Measurements from ENCODE around the gene MBD4.

MBD4 gene

DNA sequence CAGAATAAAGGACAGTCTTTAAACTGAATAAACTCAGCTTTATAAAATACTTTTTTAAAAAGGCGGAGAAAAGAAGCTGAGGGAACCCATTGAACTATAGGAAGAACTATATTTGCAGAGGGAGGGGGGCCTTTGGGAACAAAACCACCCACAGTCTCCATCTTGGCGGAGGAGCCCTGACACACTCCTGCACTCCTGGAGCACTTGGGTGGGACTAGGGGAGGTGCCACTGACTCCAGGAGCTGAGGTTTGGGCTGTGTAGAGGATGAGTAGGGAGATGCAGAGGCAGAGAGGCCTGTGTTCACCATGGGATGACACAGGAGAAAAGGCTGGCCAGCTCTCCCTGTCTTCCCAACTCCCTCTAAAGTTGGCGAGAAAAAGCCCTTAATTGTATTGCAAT, 36.1 kb upstream of the MBD4 start:
- H3K36me3 ChIP-seq (replicated peaks in 1 of 2; ENCODE audit: control insufficient read depth in 2 of 2, insufficient read depth in 2 of 2, low read length in 2 of 2), result peaks cover 25 to 84% of the 10 kb centered on the region in 2 donors
- no peak overlapping the region for H4K91ac ChIP-seq (ENCODE audit: low read depth, low read length, poor library complexity)
- no peaks in the 10 kb centered on the region for H3K27me3 ChIP-seq (ENCODE audit: control insufficient read depth in 3 of 3, insufficient read depth in 3 of 3, low read depth in 1 of 3, low read length in 3 of 3)
- no peak overlapping the region for H3K4me2 ChIP-seq (ENCODE audit: insufficient read depth, low read length, poor library complexity, severe bottlenecking)
- no peak overlapping the region for H3K4ac ChIP-seq (ENCODE audit: low read length)
- H3K9me3 ChIP-seq (replicated peaks in 1 of 2; ENCODE audit: control insufficient read depth in 2 of 2, insufficient read depth in 1 of 2, low read depth in 1 of 2, low read length in 2 of 2), result no peaks in the 10 kb centered on the region
- no peak overlapping the region for H2BK15ac ChIP-seq (ENCODE audit: low read length)
- no CpG with 5 or more reads among the region's 3 CpGs for WGBS, 2 donors (ENCODE audit: extremely low coverage in 2 of 2, insufficient read length in 2 of 2, insufficient replicate concordance in 1 of 2)
- H3K23ac ChIP-seq (ENCODE audit: low read depth, low read length, poor library complexity), result no peak overlapping the region
- no peak overlapping the region for H2BK12ac ChIP-seq (ENCODE audit: low read length)
- no peak overlapping the region for H3K9ac ChIP-seq (ENCODE audit: low read depth, low read length, poor library complexity)
- H3K27ac ChIP-seq (replicated peaks; ENCODE audit: low read length), result no peak overlapping the region
- no peak overlapping the region for H2AK5ac ChIP-seq (ENCODE audit: low read depth, low read length)
- H3K4me1 ChIP-seq (ENCODE audit: control insufficient read depth in 2 of 2, insufficient read depth in 1 of 2, low read depth in 1 of 2, low read length in 2 of 2), result peaks cover 0 to 8% of the 10 kb centered on the region in 2 donors
- no peak overlapping the region for H2AFZ ChIP-seq (ENCODE audit: low read length)
- no peak overlapping the region for H2BK5ac ChIP-seq (ENCODE audit: low read length)
- no peak overlapping the region for H3K4me3 ChIP-seq (ENCODE audit: low read length in 2 of 2)
- H4K8ac ChIP-seq (ENCODE audit: low read depth, low read length), result no peak overlapping the region
- no peak overlapping the region for H2BK120ac ChIP-seq (ENCODE audit: low read depth, low read length)
- no peak overlapping the region for H3K18ac ChIP-seq (ENCODE audit: low read length)
- no peak for DNase-seq (ENCODE audit: low spot score)
- H3K14ac ChIP-seq (ENCODE audit: low read length), result no peak overlapping the region
- H3K79me1 ChIP-seq (ENCODE audit: low read depth, low read length), result peaks cover 1% of the 10 kb centered on the region

GRCh38 chr3:129474984-129475804, 35.4 kb upstream of the MBD4 start:
- DNase-seq (ENCODE audit: low spot score), result no peak
- no peak overlapping the region for H2AK5ac ChIP-seq (ENCODE audit: low read depth, low read length)
- H3K79me1 ChIP-seq (ENCODE audit: low read depth, low read length), result peaks cover 1% of the 10 kb centered on the region
- H2AFZ ChIP-seq (ENCODE audit: low read length), result no peak overlapping the region
- H3K36me3 ChIP-seq (replicated peaks in 1 of 2; ENCODE audit: control insufficient read depth in 2 of 2, insufficient read depth in 2 of 2, low read length in 2 of 2), result peaks cover 22 to 80% of the 10 kb centered on the region in 2 donors
- H2BK5ac ChIP-seq (ENCODE audit: low read length), result no peak overlapping the region
- no peaks in the 10 kb centered on the region for H3K27me3 ChIP-seq (ENCODE audit: control insufficient read depth in 3 of 3, insufficient read depth in 3 of 3, low read depth in 1 of 3, low read length in 3 of 3)
- no peak overlapping the region for H3K4me2 ChIP-seq (ENCODE audit: insufficient read depth, low read length, poor library complexity, severe bottlenecking)
- H4K91ac ChIP-seq (ENCODE audit: low read depth, low read length, poor library complexity), result no peak overlapping the region
- no peak overlapping the region for H2BK15ac ChIP-seq (ENCODE audit: low read length)
- H2BK120ac ChIP-seq (ENCODE audit: low read depth, low read length), result no peak overlapping the region
- no peak overlapping the region for H3K9ac ChIP-seq (ENCODE audit: low read depth, low read length, poor library complexity)
- WGBS, 2 donors (ENCODE audit: extremely low coverage in 2 of 2, insufficient read length in 2 of 2, insufficient replicate concordance in 1 of 2), result no CpG with 5 or more reads among the region's 10 CpGs
- H3K27ac ChIP-seq (replicated peaks; ENCODE audit: low read length), result no peak overlapping the region
- H3K18ac ChIP-seq (ENCODE audit: low read length), result no peak overlapping the region
- H3K4ac ChIP-seq (ENCODE audit: low read length), result no peak overlapping the region
- no peak overlapping the region for H4K8ac ChIP-seq (ENCODE audit: low read depth, low read length)
- no peak overlapping the region for H3K23ac ChIP-seq (ENCODE audit: low read depth, low read length, poor library complexity)
- no peak overlapping the region for H2BK12ac ChIP-seq (ENCODE audit: low read length)
- no peaks in the 10 kb centered on the region for H3K9me3 ChIP-seq (replicated peaks in 1 of 2; ENCODE audit: control insufficient read depth in 2 of 2, insufficient read depth in 1 of 2, low read depth in 1 of 2, low read length in 2 of 2)
- no peak overlapping the region for H3K4me3 ChIP-seq (ENCODE audit: low read length in 2 of 2)
- H3K4me1 ChIP-seq (ENCODE audit: control insufficient read depth in 2 of 2, insufficient read depth in 1 of 2, low read depth in 1 of 2, low read length in 2 of 2), result peaks cover 0 to 5% of the 10 kb centered on the region in 2 donors
- no peak overlapping the region for H3K14ac ChIP-seq (ENCODE audit: low read length)

- Histone ChIP-seq H3K4me1 (ENCODE audit: control insufficient read depth in 2 of 2, insufficient read depth in 1 of 2, low read depth in 1 of 2, low read length in 2 of 2) (peaks cover 0 to 5% of the 10 kb centered on the region in 2 donors), H3K9me3 (replicated peaks in 1 of 2; ENCODE audit: control insufficient read depth in 2 of 2, insufficient read depth in 1 of 2, low read depth in 1 of 2, low read length in 2 of 2) (no peaks in the 10 kb centered on the region), H2BK12ac (ENCODE audit: low read length) (no peak overlapping the region), H3K36me3 (replicated peaks in 1 of 2; ENCODE audit: control insufficient read depth in 2 of 2, insufficient read depth in 2 of 2, low read length in 2 of 2) (peaks cover 19 to 78% of the 10 kb centered on the region in 2 donors), H2BK120ac (ENCODE audit: low read depth, low read length) (no peak overlapping the region), H3K9ac (ENCODE audit: low read depth, low read length, poor library complexity) (no peak overlapping the region), H2BK5ac (ENCODE audit: low read length) (no peak overlapping the region), H3K23ac (ENCODE audit: low read depth, low read length, poor library complexity) (no peak overlapping the region), H2AK5ac (ENCODE audit: low read depth, low read length) (no peak overlapping the region), H3K18ac (ENCODE audit: low read length) (no peak overlapping the region), H2AFZ (ENCODE audit: low read length) (no peak overlapping the region), H3K27me3 (ENCODE audit: control insufficient read depth in 3 of 3, insufficient read depth in 3 of 3, low read depth in 1 of 3, low read length in 3 of 3) (no peaks in the 10 kb centered on the region), H3K4me2 (ENCODE audit: insufficient read depth, low read length, poor library complexity, severe bottlenecking) (no peak overlapping the region), H4K8ac (ENCODE audit: low read depth, low read length) (no peak overlapping the region), H4K91ac (ENCODE audit: low read depth, low read length, poor library complexity) (no peak overlapping the region), H3K4me3 (ENCODE audit: low read length in 2 of 2) (no peak overlapping the region), H2BK15ac (ENCODE audit: low read length) (no peak overlapping the region), H3K79me1 (ENCODE audit: low read depth, low read length) (peaks cover 1% of the 10 kb centered on the region), H3K4ac (ENCODE audit: low read length) (no peak overlapping the region), H3K27ac (replicated peaks; ENCODE audit: low read length) (no peak overlapping the region), H3K14ac (ENCODE audit: low read length) (no peak overlapping the region)
- no peak for DNase-seq (ENCODE audit: low spot score)
- WGBS, 2 donors (ENCODE audit: extremely low coverage in 2 of 2, insufficient read length in 2 of 2, insufficient replicate concordance in 1 of 2), result no CpG with 5 or more reads among the region's 4 CpGs
These were observed 34.0 kb upstream of the MBD4 start for GRCh38 chr3:129473769-129474152.

- Histone ChIP-seq H3K14ac (ENCODE audit: low read length) (no peak overlapping the region), H3K9ac (ENCODE audit: low read depth, low read length, poor library complexity) (no peak overlapping the region), H3K4me2 (ENCODE audit: insufficient read depth, low read length, poor library complexity, severe bottlenecking) (no peak overlapping the region), H3K4me3 (ENCODE audit: low read length in 2 of 2) (no peak overlapping the region), H3K23ac (ENCODE audit: low read depth, low read length, poor library complexity) (no peak overlapping the region), H2AK5ac (ENCODE audit: low read depth, low read length) (no peak overlapping the region), H3K79me1 (ENCODE audit: low read depth, low read length) (peaks cover 1% of the 10 kb centered on the region), H3K9me3 (replicated peaks in 1 of 2; ENCODE audit: control insufficient read depth in 2 of 2, insufficient read depth in 1 of 2, low read depth in 1 of 2, low read length in 2 of 2) (no peaks in the 10 kb centered on the region), H2BK120ac (ENCODE audit: low read depth, low read length) (no peak overlapping the region), H3K4ac (ENCODE audit: low read length) (no peak overlapping the region), H3K18ac (ENCODE audit: low read length) (no peak overlapping the region), H2AFZ (ENCODE audit: low read length) (no peak overlapping the region), H2BK5ac (ENCODE audit: low read length) (no peak overlapping the region), H3K27ac (replicated peaks; ENCODE audit: low read length) (no peak overlapping the region), H2BK15ac (ENCODE audit: low read length) (no peak overlapping the region), H3K36me3 (replicated peaks in 1 of 2; ENCODE audit: control insufficient read depth in 2 of 2, insufficient read depth in 2 of 2, low read length in 2 of 2) (peaks cover 19 to 73% of the 10 kb centered on the region in 2 donors), H2BK12ac (ENCODE audit: low read length) (no peak overlapping the region), H3K27me3 (ENCODE audit: control insufficient read depth in 3 of 3, insufficient read depth in 3 of 3, low read depth in 1 of 3, low read length in 3 of 3) (no peaks in the 10 kb centered on the region), H3K4me1 (ENCODE audit: control insufficient read depth in 2 of 2, insufficient read depth in 1 of 2, low read depth in 1 of 2, low read length in 2 of 2) (peaks cover 0 to 5% of the 10 kb centered on the region in 2 donors), H4K8ac (ENCODE audit: low read depth, low read length) (no peak overlapping the region), H4K91ac (ENCODE audit: low read depth, low read length, poor library complexity) (no peak overlapping the region)
- no peak for DNase-seq (ENCODE audit: low spot score)
- WGBS, 2 donors (ENCODE audit: extremely low coverage in 2 of 2, insufficient read length in 2 of 2, insufficient replicate concordance in 1 of 2), result no CpG with 5 or more reads among the region's 4 CpGs
These were observed 33.5 kb upstream of the MBD4 start for GRCh38 chr3:129473067-129473768.
